B cell (primary cell): ENCODE results near the gene DTWD2. TPM values are rescaled to one million over a fixed set of nuclear protein-coding genes. Genes with fewer than 3 reads are reported as not detected.

Experiments
- ATAC-seq: fragments of 200-7000 bp; cut with Tn5 transposase; one replicate; pipeline ENCODE4 v1.10.0; 2021; ENCODE audit warnings: low read depth, mild to moderate bottlenecking, moderate number of reproducible peaks, moderate library complexity
- CTCF ChIA-PET: fragments of 350-600 bp; sonication (Branson Sonifier 250); formaldehyde crosslinking; loops from one replicate; lab custom pipeline; 2021; ENCODE audit warnings: antibody characterized with exemption, inconsistent platforms; lab: Charles Lee
- POLR2A ChIA-PET: fragments of 350-600 bp; sonication (Branson Sonifier 250); formaldehyde crosslinking; loops from one replicate; lab custom pipeline; 2021; ENCODE audit warnings: antibody characterized with exemption; lab: Charles Lee
- DNase-seq: peaks from one replicate; pipeline ENCODE4 v3.0.0; 2013
- H2AFZ ChIP-seq: 2 replicates; pipeline ENCODE4 v1.6.1; 2012; ENCODE audit warnings: mild to moderate bottlenecking, low read depth, low read length; ENCODE audit not compliant: insufficient read depth, poor library complexity, severe bottlenecking
- H3K27ac ChIP-seq, 2 donors: 1 replicate in 1 of 2; 2 replicates in 1 of 2; pipeline ENCODE4 v1.5.1; 2012 to 2013; ENCODE audit warnings: low read length in 2 of 2, mild to moderate bottlenecking in 2 of 2, moderate library complexity in 1 of 2
- H3K27me3 ChIP-seq, 4 experiments: fragments of 200-600 bp in 1 of 4; sonication (generic) in 1 of 4; replicated peaks in 1 of 4; 1 replicate in 2 of 4; 2 replicates in 2 of 4; pipeline versions ENCODE4 v1.6.1 to v1.7.0; 2013 to 2016; ENCODE audit warnings: low read length in 3 of 4, mild to moderate bottlenecking in 2 of 4, mixed read lengths in 1 of 4, moderate library complexity in 1 of 4; ENCODE audit not compliant: insufficient read depth in 4 of 4, control insufficient read depth in 3 of 4; ENCODE audit errors: control extremely low read depth in 1 of 4
- H3K36me3 ChIP-seq, 2 experiments: replicated peaks in 1 of 2; 1 replicate in 1 of 2; 2 replicates in 1 of 2; pipeline versions ENCODE4 v1.6.1 to v1.7.1; 2013; ENCODE audit warnings: low read length in 1 of 2; ENCODE audit not compliant: insufficient read depth in 2 of 2, control insufficient read depth in 1 of 2; ENCODE audit errors: control extremely low read depth in 1 of 2, extremely low read depth in 1 of 2
- H3K4me1 ChIP-seq, 2 donors: fragments of 200-600 bp in 1 of 2; sonication (generic) in 1 of 2; 1 replicate in 1 of 2; 2 replicates in 1 of 2; pipeline versions ENCODE4 v1.5.1 to v1.6.1; 2013 to 2017; ENCODE audit warnings: low read length in 2 of 2; ENCODE audit not compliant: control insufficient read depth in 2 of 2, insufficient read depth in 2 of 2
- H3K4me2 ChIP-seq: replicated peaks from 2 replicates; pipeline ENCODE3; 2012; ENCODE audit warnings: mild to moderate bottlenecking, low read depth, low read length; ENCODE audit not compliant: poor library complexity, severe bottlenecking
- H3K4me3 ChIP-seq, 5 experiments: fragments of 200-600 bp in 1 of 5; sonication (generic) in 1 of 5; 1 replicate in 3 of 5; 2 replicates in 2 of 5; pipeline versions ENCODE4 v1.5.1 to v1.7.0; 2011 to 2016; ENCODE audit warnings: low read length in 4 of 5, mild to moderate bottlenecking in 4 of 5, low read depth in 2 of 5, control low read depth in 1 of 5, moderate library complexity in 1 of 5; ENCODE audit not compliant: insufficient read depth in 1 of 5; ENCODE audit errors: control extremely low read depth in 1 of 5, extremely low read depth in 1 of 5
- H3K79me2 ChIP-seq: fragments of 200-600 bp; sonication (generic); one replicate; pipeline ENCODE4 v1.6.0; 2016; ENCODE audit warnings: low read length; ENCODE audit not compliant: control insufficient read depth, insufficient read depth
- H3K9ac ChIP-seq: fragments of 200-600 bp; sonication (generic); 2 replicates; pipeline ENCODE4 v1.6.1; 2017; ENCODE audit warnings: mild to moderate bottlenecking, low read length, moderate library complexity
- H3K9me3 ChIP-seq, 3 donors: one replicate each; pipeline versions ENCODE4 v1.6.1 to v1.7.1; 2013; ENCODE audit warnings: low read length in 2 of 3; ENCODE audit not compliant: control insufficient read depth in 2 of 3, insufficient read depth in 1 of 3; ENCODE audit errors: control extremely low read depth in 1 of 3
- H4K20me1 ChIP-seq: 2 replicates; pipeline ENCODE4 v1.6.0; 2012; ENCODE audit warnings: mild to moderate bottlenecking, low read length; ENCODE audit not compliant: insufficient read depth, control insufficient read depth, poor library complexity, severe bottlenecking
- H3K27ac Mint-ChIP-seq: one replicate; pipeline ENCODE4 v1.8.0; 2021; ENCODE audit warnings: mixed read lengths
- H3K27me3 Mint-ChIP-seq: one replicate; pipeline ENCODE4 v1.8.0; 2021; ENCODE audit warnings: mixed read lengths
- H3K4me1 Mint-ChIP-seq: one replicate; pipeline ENCODE4 v1.8.0; 2021; ENCODE audit warnings: mixed read lengths
- H3K4me3 Mint-ChIP-seq: one replicate; pipeline ENCODE4 v1.8.0; 2021; ENCODE audit warnings: mixed read lengths
- H3K9me3 Mint-ChIP-seq: one replicate; pipeline ENCODE4 v1.8.0; 2022; ENCODE audit warnings: mixed read lengths; ENCODE audit not compliant: insufficient read depth
- CTCF ChIP-seq: fragments of 200-600 bp; IDR thresholded peaks from one replicate; pipeline ENCODE4 v1.8.0; 2022; ENCODE audit warnings: antibody characterized with exemption, mild to moderate bottlenecking
- EZH2 ChIP-seq: IDR thresholded peaks from 2 replicates; pipeline ENCODE4 v1.6.1; 2012; ENCODE audit warnings: borderline replicate concordance, low read depth, mild to moderate bottlenecking, moderate library complexity, low read length; ENCODE audit not compliant: insufficient read depth, poor library complexity, severe bottlenecking
- WGBS: methylation state at CpG from one replicate; pipeline ENCODE4 v1.1.5; 2013; ENCODE audit warnings: missing lambda C conversion rate; ENCODE audit not compliant: insufficient coverage; 5-methylcytosine and 5-hydroxymethylcytosine counted together
- intact Hi-C: fragments of 100-400 bp; cut with micrococcal nuclease; formaldehyde crosslinking; loops from one replicate; pipeline ENCODE4 v1.10.0; 2022
- polyA minus RNA-seq: library from RNA; depleted of rRNA, polyadenylated mRNA; stranded (reverse); fragments of >200 nt; gene quantifications from 2 replicates; pipeline ENCODE4 v1.2.3, GENCODE V29; 2012
- polyA plus RNA-seq: library from polyadenylated mRNA; depleted of rRNA; stranded (reverse); fragments of >200 nt; gene quantifications from 2 replicates; pipeline ENCODE4 v1.2.3, GENCODE V29; 2012
- total RNA-seq, 2 donors: library from RNA; stranded (reverse); fragments of 120-200 nt in 1 of 2; gene quantifications; 1 replicate in 1 of 2; 2 replicates in 1 of 2; pipeline versions ENCODE4 v1.2.3 to v1.2.4, GENCODE V29; 2013 to 2022

DTWD2 gene, protein sequence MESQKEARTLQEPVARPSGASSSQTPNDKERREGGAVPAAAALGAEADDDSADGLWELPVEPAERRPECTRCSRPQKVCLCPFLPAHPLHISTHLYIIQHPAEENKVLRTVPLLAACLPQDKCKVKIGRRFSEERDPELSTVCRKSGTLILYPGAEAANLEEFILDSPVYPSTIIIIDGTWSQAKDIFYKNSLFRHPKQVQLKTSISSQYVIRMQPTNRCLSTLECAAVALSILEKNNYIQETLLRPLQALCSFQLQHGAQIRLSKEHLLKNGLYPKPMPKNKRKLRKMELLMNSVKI
- 6.0 and 6.3 TPM in 2 replicates for total RNA-seq
- 8.8 TPM for total RNA-seq (2013)
- polyA plus RNA-seq, result 2.1 and 3.7 TPM in 2 replicates
- 10.0 and 12.2 TPM in 2 replicates for polyA minus RNA-seq

DNA sequence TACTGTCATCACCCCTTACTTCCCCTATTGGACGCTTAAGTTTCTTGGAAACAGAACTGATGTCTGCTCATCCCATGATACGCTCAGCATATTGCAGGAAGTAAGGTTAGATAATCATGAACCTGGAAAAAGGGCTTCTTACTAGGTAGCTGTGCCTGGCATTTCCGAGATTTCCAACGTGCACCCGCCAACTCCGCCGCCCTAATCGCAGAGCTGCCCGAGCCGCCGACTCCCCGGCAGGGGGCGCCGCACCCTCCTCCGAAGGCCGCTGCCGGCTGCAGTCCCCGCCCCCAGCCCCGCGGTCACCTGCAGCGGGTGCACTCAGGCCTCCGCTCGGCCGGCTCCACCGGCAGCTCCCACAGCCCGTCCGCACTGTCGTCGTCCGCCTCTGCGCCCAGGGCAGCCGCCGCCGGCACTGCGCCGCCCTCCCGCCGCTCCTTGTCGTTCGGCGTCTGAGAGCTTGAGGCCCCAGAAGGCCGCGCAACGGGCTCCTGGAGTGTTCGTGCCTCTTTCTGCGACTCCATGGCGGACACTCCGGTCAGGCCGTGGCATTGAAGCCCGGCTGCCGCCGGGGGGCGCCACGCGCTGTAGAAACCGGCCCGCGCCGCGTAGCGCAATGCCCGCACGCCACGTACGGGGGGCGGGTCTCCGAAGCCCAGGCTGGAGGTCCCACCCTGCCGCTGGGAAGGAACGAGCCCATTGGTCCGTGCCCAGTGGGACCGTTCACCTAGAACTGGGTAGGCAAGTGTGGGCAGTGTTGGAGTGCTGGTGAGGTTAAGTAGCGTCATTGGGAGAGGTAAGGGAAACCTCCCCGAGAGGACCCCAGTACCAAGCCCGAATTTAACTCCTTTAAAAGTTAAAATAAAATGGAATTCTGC lies at the start of gene DTWD2:
TSS of gene DTWD2 (minus strand) at position 560 of the 878 bp plus-strand sequence. CDS start at position 524, 36 bp downstream.
- H3K27me3 ChIP-seq, result no peaks in the 10 kb centered on the region
- no peaks in the 10 kb centered on the region for H3K36me3 ChIP-seq
- intact Hi-C loops, result loop anchor here (1.0 to 10.0 kb wide), 11 partner anchors 31 to 1477 kb away; partner anchors contain the start of genes DMXL1, HSD17B4 and PRR16
- under 1% methylated on average over 71 of the region's 74 CpGs for WGBS
- peak within 1 kb of the TSS; percentile 91 for H3K4me3 Mint-ChIP-seq
- peaks cover 2% of the 10 kb centered on the region for H3K9me3 Mint-ChIP-seq
- TF ChIP-seq EZH2 (no peak), CTCF (peak; percentile 99)
- H3K4me1 Mint-ChIP-seq, result peaks cover 32% of the 10 kb centered on the region
- CTCF ChIA-PET, result interaction anchor here (0.6 to 6.6 kb wide), 93 partner anchors 9 to 510 kb away, joined by 3 to 86 read pairs (median 5); partner anchors contain the start of genes DMXL1 and TNFAIP8
- H3K79me2 ChIP-seq, result peaks cover 12% of the 10 kb centered on the region
- H2AFZ ChIP-seq, result peak within 1 kb of the TSS; percentile 95
- H3K4me3 ChIP-seq, result peak within 1 kb of the TSS; percentile 63 to 86 (median 76)
- no peaks in the 10 kb centered on the region for H4K20me1 ChIP-seq
- peak within 1 kb of the TSS; percentile 90 for H3K27ac Mint-ChIP-seq
- H3K27me3 Mint-ChIP-seq, result no peaks in the 10 kb centered on the region
- H3K9me3 ChIP-seq, result no peaks in the 10 kb centered on the region
- peak; percentile 87 for ATAC-seq
- peak within 1 kb of the TSS; percentile 79 for H3K4me2 ChIP-seq
- POLR2A ChIA-PET, result interaction anchor here (1.1 to 2.6 kb wide), 3 partner anchors 43 to 280 kb away, joined by 3 to 15 read pairs (median 4); partner anchors contain the start of gene DMXL1
- H3K9ac ChIP-seq, result peak within 1 kb of the TSS; percentile 80
- H3K4me1 ChIP-seq, result peaks cover 17% of the 10 kb centered on the region in 2 donors
- peak; percentile 97 for DNase-seq
- H3K27ac ChIP-seq, result peak within 1 kb of the TSS; percentile 66 to 73
